ENCODE results near the gene DAPK1.

DNA sequence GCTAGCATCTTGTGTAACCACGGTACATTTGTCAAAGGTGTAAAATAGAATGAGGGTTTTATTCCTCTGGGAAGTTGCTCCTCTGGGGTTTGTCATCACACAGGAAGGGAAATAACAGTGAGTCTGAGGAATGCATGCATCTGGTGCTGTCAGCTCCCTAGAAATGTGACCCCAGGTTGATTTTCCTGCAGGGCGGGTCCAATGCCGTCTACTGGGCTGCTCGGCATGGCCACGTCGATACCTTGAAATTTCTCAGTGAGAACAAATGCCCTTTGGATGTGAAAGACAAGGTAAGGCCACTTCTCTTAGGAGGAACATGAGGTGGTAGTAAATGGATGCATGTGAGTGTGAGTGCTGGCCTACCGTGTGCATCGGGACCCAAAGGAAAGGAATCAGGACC lies 149.4 kb downstream of the DAPK1 start:
- TF ChIP-seq POLR2A (IDR thresholded peaks at IDR 0.05; ENCODE audit: low read depth, low read length) (no peak), POLR2AphosphoS5 (IDR thresholded peaks at IDR 0.05; ENCODE audit: low read depth, low read length) (no peak), TAF1 (IDR thresholded peaks at IDR 0.05; ENCODE audit: low read depth, low read length) (no peak), SPI1 (IDR thresholded peaks at IDR 0.05; ENCODE audit: low read depth, low read length) (no peak), POU2F2 (IDR thresholded peaks at IDR 0.05; ENCODE audit: low read depth, low read length) (no peak), PAX5 (IDR thresholded peaks at IDR 0.05; ENCODE audit: insufficient read depth, low read length, severe bottlenecking) (no peak)

Measured in GM12891 (cell line).